Tibial nerve (tissue), 3 donors: ENCODE data around the gene PLK2.

ENCODE experiments used
- POLR2A ChIP-seq, 2 donors: fragments of 450-650 bp; IDR thresholded peaks; one replicate each; pipeline ENCODE4 v1.6.1; 2017; ENCODE audit warnings: antibody characterized with exemption in 2 of 2, mild to moderate bottlenecking in 2 of 2, moderate library complexity in 2 of 2
- TF ChIP-seq, protein P1 (sequence below), 5 experiments: fragments of 200-600 bp in 3 of 5; fragments of 450-650 bp in 2 of 5; sonication (generic) in 3 of 5; IDR thresholded peaks; one replicate each; pipeline ENCODE4 v1.5.1; 2016 to 2019; ENCODE audit warnings: antibody characterized with exemption in 5 of 5, mild to moderate bottlenecking in 3 of 5, moderate library complexity in 2 of 5

GRCh38 chr5:58439094-58439644 is 20.7 kb downstream of the PLK2 start:
- TF ChIP-seq, protein P1, sequence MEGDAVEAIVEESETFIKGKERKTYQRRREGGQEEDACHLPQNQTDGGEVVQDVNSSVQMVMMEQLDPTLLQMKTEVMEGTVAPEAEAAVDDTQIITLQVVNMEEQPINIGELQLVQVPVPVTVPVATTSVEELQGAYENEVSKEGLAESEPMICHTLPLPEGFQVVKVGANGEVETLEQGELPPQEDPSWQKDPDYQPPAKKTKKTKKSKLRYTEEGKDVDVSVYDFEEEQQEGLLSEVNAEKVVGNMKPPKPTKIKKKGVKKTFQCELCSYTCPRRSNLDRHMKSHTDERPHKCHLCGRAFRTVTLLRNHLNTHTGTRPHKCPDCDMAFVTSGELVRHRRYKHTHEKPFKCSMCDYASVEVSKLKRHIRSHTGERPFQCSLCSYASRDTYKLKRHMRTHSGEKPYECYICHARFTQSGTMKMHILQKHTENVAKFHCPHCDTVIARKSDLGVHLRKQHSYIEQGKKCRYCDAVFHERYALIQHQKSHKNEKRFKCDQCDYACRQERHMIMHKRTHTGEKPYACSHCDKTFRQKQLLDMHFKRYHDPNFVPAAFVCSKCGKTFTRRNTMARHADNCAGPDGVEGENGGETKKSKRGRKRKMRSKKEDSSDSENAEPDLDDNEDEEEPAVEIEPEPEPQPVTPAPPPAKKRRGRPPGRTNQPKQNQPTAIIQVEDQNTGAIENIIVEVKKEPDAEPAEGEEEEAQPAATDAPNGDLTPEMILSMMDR (IDR thresholded peaks at IDR 0.05): no peak
- no peak for TF ChIP-seq POLR2A (IDR thresholded peaks at IDR 0.05)
